ENCODE results near the gene PSMD5. TPM values are rescaled to one million over a fixed set of nuclear protein-coding genes. Genes with fewer than 3 reads are reported as not detected.

Gene PSMD5
- total and polyA plus RNA-seq, 2 donors (not counting 1 experiment from before 2014, with no cell fraction given), result 33.9 to 48.3 TPM

DNA sequence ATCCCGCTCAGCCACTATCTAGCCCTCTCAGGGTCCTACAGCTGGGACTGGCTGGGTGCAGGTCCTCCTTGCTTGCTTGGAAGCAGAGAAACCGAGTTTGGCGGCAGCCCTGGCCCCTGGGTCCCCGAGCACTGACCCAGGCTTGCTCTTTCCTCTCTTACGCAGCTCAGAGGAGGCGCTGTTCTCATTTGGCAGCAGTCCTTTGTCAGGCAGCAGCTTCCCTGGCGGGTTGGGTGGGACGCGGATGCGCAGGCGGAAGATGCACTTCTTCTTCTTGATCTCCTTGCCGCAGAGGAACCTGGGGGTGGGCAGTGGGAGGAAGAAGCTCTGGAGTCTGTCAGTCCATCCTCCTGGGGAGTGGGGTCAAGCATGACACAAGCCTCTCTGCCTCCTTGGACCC, 19.7 kb upstream of the PSMD5 start:
- Histone ChIP-seq H3K27ac (ENCODE audit: insufficient read depth, low read length) (no peak overlapping the region), H3K4me2 (ENCODE audit: extremely low read depth, insufficient read depth, low read length) (no peak overlapping the region), H4K20me1 (ENCODE audit: control insufficient read depth, extremely low read depth, insufficient read depth, low read length) (no peaks in the 10 kb centered on the region), H2AFZ (ENCODE audit: low read length) (no peak overlapping the region), H3K9ac (ENCODE audit: insufficient read depth, low read length) (no peak overlapping the region), H3K27me3 (ENCODE audit: control insufficient read depth, insufficient read depth, low read length) (no peaks in the 10 kb centered on the region), H3K79me2 (ENCODE audit: control insufficient read depth, insufficient read depth, low read length) (no peaks in the 10 kb centered on the region), H3K4me1 (ENCODE audit: control insufficient read depth, extremely low read depth, insufficient read depth, low read length) (no peaks in the 10 kb centered on the region), H3K36me3 (ENCODE audit: control insufficient read depth, insufficient read depth, low read length) (peaks cover 38% of the 10 kb centered on the region), H3K4me3 (replicated peaks in 1 of 4; ENCODE audit: control extremely low read depth in 1 of 4, insufficient read depth in 1 of 4, low read depth in 3 of 4, low read length in 4 of 4) (no peak overlapping the region), H3K9me3 (ENCODE audit: control insufficient read depth, insufficient read depth, low read depth, low read length) (no peaks in the 10 kb centered on the region)
- no peak for DNase-seq (ENCODE audit: low read depth in 2 of 2)
- TF ChIP-seq, protein P1, sequence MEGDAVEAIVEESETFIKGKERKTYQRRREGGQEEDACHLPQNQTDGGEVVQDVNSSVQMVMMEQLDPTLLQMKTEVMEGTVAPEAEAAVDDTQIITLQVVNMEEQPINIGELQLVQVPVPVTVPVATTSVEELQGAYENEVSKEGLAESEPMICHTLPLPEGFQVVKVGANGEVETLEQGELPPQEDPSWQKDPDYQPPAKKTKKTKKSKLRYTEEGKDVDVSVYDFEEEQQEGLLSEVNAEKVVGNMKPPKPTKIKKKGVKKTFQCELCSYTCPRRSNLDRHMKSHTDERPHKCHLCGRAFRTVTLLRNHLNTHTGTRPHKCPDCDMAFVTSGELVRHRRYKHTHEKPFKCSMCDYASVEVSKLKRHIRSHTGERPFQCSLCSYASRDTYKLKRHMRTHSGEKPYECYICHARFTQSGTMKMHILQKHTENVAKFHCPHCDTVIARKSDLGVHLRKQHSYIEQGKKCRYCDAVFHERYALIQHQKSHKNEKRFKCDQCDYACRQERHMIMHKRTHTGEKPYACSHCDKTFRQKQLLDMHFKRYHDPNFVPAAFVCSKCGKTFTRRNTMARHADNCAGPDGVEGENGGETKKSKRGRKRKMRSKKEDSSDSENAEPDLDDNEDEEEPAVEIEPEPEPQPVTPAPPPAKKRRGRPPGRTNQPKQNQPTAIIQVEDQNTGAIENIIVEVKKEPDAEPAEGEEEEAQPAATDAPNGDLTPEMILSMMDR (conservative IDR thresholded peaks at IDR 0.05 in 1 of 2, IDR thresholded peaks at IDR 0.05 in 1 of 2; ENCODE audit: low read depth in 1 of 2, low read length in 2 of 2), result no peak
- no peak for TF ChIP-seq EZH2 (IDR thresholded peaks at IDR 0.05; ENCODE audit: low read length, missing control alignments)

GRCh38 chr9:120861935-120862334, 19.2 kb upstream of the PSMD5 start:
- Histone ChIP-seq H3K4me3 (replicated peaks in 1 of 4; ENCODE audit: control extremely low read depth in 1 of 4, insufficient read depth in 1 of 4, low read depth in 3 of 4, low read length in 4 of 4) (no peak overlapping the region), H3K4me1 (ENCODE audit: control insufficient read depth, extremely low read depth, insufficient read depth, low read length) (no peaks in the 10 kb centered on the region), H3K9me3 (ENCODE audit: control insufficient read depth, insufficient read depth, low read depth, low read length) (no peaks in the 10 kb centered on the region), H3K27ac (ENCODE audit: insufficient read depth, low read length) (no peak overlapping the region), H3K4me2 (ENCODE audit: extremely low read depth, insufficient read depth, low read length) (no peak overlapping the region), H3K9ac (ENCODE audit: insufficient read depth, low read length) (no peak overlapping the region), H3K27me3 (ENCODE audit: control insufficient read depth, insufficient read depth, low read length) (no peaks in the 10 kb centered on the region), H3K79me2 (ENCODE audit: control insufficient read depth, insufficient read depth, low read length) (no peaks in the 10 kb centered on the region), H3K36me3 (ENCODE audit: control insufficient read depth, insufficient read depth, low read length) (peaks cover 37% of the 10 kb centered on the region), H4K20me1 (ENCODE audit: control insufficient read depth, extremely low read depth, insufficient read depth, low read length) (no peaks in the 10 kb centered on the region), H2AFZ (ENCODE audit: low read length) (no peak overlapping the region)
- DNase-seq (ENCODE audit: low read depth in 2 of 2), result no peak
- no peak for TF ChIP-seq EZH2 (IDR thresholded peaks at IDR 0.05; ENCODE audit: low read length, missing control alignments)
- TF ChIP-seq, protein P1 (conservative IDR thresholded peaks at IDR 0.05 in 1 of 2, IDR thresholded peaks at IDR 0.05 in 1 of 2; ENCODE audit: low read depth in 1 of 2, low read length in 2 of 2), result no peak

- no peaks in the 10 kb centered on the region for H3K9me3 ChIP-seq (ENCODE audit: control insufficient read depth, insufficient read depth, low read depth, low read length)
- no peaks in the 10 kb centered on the region for H3K27me3 ChIP-seq (ENCODE audit: control insufficient read depth, insufficient read depth, low read length)
- H3K4me2 ChIP-seq (ENCODE audit: extremely low read depth, insufficient read depth, low read length), result no peak overlapping the region
- TF ChIP-seq, protein P1 (conservative IDR thresholded peaks at IDR 0.05 in 1 of 2, IDR thresholded peaks at IDR 0.05 in 1 of 2; ENCODE audit: low read depth in 1 of 2, low read length in 2 of 2), result no peak
- no peak for TF ChIP-seq EZH2 (IDR thresholded peaks at IDR 0.05; ENCODE audit: low read length, missing control alignments)
- no peak overlapping the region for H2AFZ ChIP-seq (ENCODE audit: low read length)
- H3K4me1 ChIP-seq (ENCODE audit: control insufficient read depth, extremely low read depth, insufficient read depth, low read length), result no peaks in the 10 kb centered on the region
- H4K20me1 ChIP-seq (ENCODE audit: control insufficient read depth, extremely low read depth, insufficient read depth, low read length), result no peaks in the 10 kb centered on the region
- no peak overlapping the region for H3K4me3 ChIP-seq (replicated peaks in 1 of 4; ENCODE audit: control extremely low read depth in 1 of 4, insufficient read depth in 1 of 4, low read depth in 3 of 4, low read length in 4 of 4)
- no peak overlapping the region for H3K9ac ChIP-seq (ENCODE audit: insufficient read depth, low read length)
- H3K27ac ChIP-seq (ENCODE audit: insufficient read depth, low read length), result no peak overlapping the region
- H3K36me3 ChIP-seq (ENCODE audit: control insufficient read depth, insufficient read depth, low read length), result peaks cover 30% of the 10 kb centered on the region
- no peak for DNase-seq (ENCODE audit: low read depth in 2 of 2)
- H3K79me2 ChIP-seq (ENCODE audit: control insufficient read depth, insufficient read depth, low read length), result no peaks in the 10 kb centered on the region
These were observed 17.4 kb upstream of the PSMD5 start for GRCh38 chr9:120860083-120860482.

Measured in fibroblast of lung (primary cell).